ENCODE results near the gene POU2F3. TPM values are rescaled to one million over a fixed set of nuclear protein-coding genes. Genes with fewer than 3 reads are reported as not detected.

POU2F3 gene
- total RNA-seq, 2 experiments from 2014 or later = not detected

- H3K36me3 Mint-ChIP-seq (ENCODE audit: low read depth) = peaks cover 8% of the 10 kb centered on the region
- H3K4me3 Mint-ChIP-seq = no peak overlapping the region
- peaks cover 55% of the 10 kb centered on the region for H3K27me3 Mint-ChIP-seq
- ChIA-PET CTCF (interaction anchor here (1.2 kb wide), 1 partner anchor 37 kb away, joined by 3 read pairs; no protein-coding TSS in a partner anchor), POLR2A (no interaction called here)
- peaks cover 57% of the 10 kb centered on the region for H3K4me1 Mint-ChIP-seq
- H3K9me3 Mint-ChIP-seq = no peaks in the 10 kb centered on the region
- no peak overlapping the region for H3K27ac Mint-ChIP-seq
- no peak for DNase-seq
These were observed 100.6 kb downstream of the POU2F3 start for GRCh38 chr11:120340529-120340928.

GRCh38 chr11:120342226-120342625 is 102.3 kb downstream of the POU2F3 start:
- Mint-ChIP-seq H3K4me3 (no peak overlapping the region), H3K9me3 (no peaks in the 10 kb centered on the region), H3K4me1 (peaks cover 62% of the 10 kb centered on the region), H3K36me3 (ENCODE audit: low read depth) (peaks cover 8% of the 10 kb centered on the region), H3K27ac (no peak overlapping the region), H3K27me3 (peaks cover 64% of the 10 kb centered on the region)
- no peak for DNase-seq
- POLR2A ChIA-PET = no interaction called here
- CTCF ChIA-PET = no interaction called here

GRCh38 chr11:120342678-120343077 is 102.7 kb downstream of the POU2F3 start:
- no peak for DNase-seq
- ChIA-PET CTCF (no interaction called here), POLR2A (no interaction called here)
- peaks cover 59% of the 10 kb centered on the region for H3K4me1 Mint-ChIP-seq
- peaks cover 63% of the 10 kb centered on the region for H3K27me3 Mint-ChIP-seq
- no peak overlapping the region for H3K4me3 Mint-ChIP-seq
- H3K9me3 Mint-ChIP-seq = no peaks in the 10 kb centered on the region
- H3K36me3 Mint-ChIP-seq (ENCODE audit: low read depth) = peaks cover 8% of the 10 kb centered on the region
- H3K27ac Mint-ChIP-seq = no peak overlapping the region

- H3K36me3 Mint-ChIP-seq (ENCODE audit: low read depth) = peaks cover 8% of the 10 kb centered on the region
These were observed 103.5 kb downstream of the POU2F3 start for GRCh38 chr11:120343429-120343828.

GRCh38 chr11:120344302-120345004 is 104.5 kb downstream of the POU2F3 start:
- peak overlapping the region; percentile 49 for H3K27ac Mint-ChIP-seq
- POLR2A ChIA-PET = interaction anchor here (0.8 kb wide), 1 partner anchor 8 kb away, joined by 4 read pairs; the partner anchor contains the start of gene ARHGEF12
- DNase-seq = peak; percentile 73
- H3K9me3 Mint-ChIP-seq = no peaks in the 10 kb centered on the region
- peaks cover 8% of the 10 kb centered on the region for H3K36me3 Mint-ChIP-seq (ENCODE audit: low read depth)
- H3K4me1 Mint-ChIP-seq = peaks cover 46% of the 10 kb centered on the region
- peak overlapping the region; percentile 37 for H3K4me3 Mint-ChIP-seq
- peaks cover 61% of the 10 kb centered on the region for H3K27me3 Mint-ChIP-seq
- CTCF ChIA-PET = no interaction called here

More at GRCh38 chr11:120343429-120343828, 103.5 kb downstream of the POU2F3 start:
- no peaks in the 10 kb centered on the region for H3K9me3 Mint-ChIP-seq
- no peak overlapping the region for H3K27ac Mint-ChIP-seq
- DNase-seq = peak; percentile 27
- peaks cover 61% of the 10 kb centered on the region for H3K27me3 Mint-ChIP-seq
- H3K4me1 Mint-ChIP-seq = peaks cover 53% of the 10 kb centered on the region
- H3K4me3 Mint-ChIP-seq = no peak overlapping the region
- POLR2A ChIA-PET = no interaction called here
- CTCF ChIA-PET = no interaction called here

- no peak overlapping the region for H3K27ac Mint-ChIP-seq
- peaks cover 8% of the 10 kb centered on the region for H3K36me3 Mint-ChIP-seq (ENCODE audit: low read depth)
- H3K27me3 Mint-ChIP-seq = peaks cover 55% of the 10 kb centered on the region
- no peak overlapping the region for H3K4me3 Mint-ChIP-seq
- H3K9me3 Mint-ChIP-seq = no peaks in the 10 kb centered on the region
- H3K4me1 Mint-ChIP-seq = peaks cover 34% of the 10 kb centered on the region
- ChIA-PET POLR2A (interaction anchor here (1.2 kb wide), 1 partner anchor 9 kb away, joined by 5 read pairs; no protein-coding TSS in a partner anchor), CTCF (interaction anchor here (1.3 kb wide), 1 partner anchor 11 kb away, joined by 3 read pairs; no protein-coding TSS in a partner anchor)
- DNase-seq = no peak
These were observed 106.3 kb downstream of the POU2F3 start for GRCh38 chr11:120346233-120346632.

GRCh38 chr11:120350637-120351036 is 110.7 kb downstream of the POU2F3 start:
- Mint-ChIP-seq H3K27ac (no peak overlapping the region), H3K9me3 (no peaks in the 10 kb centered on the region), H3K36me3 (ENCODE audit: low read depth) (no peaks in the 10 kb centered on the region), H3K4me3 (no peak overlapping the region), H3K4me1 (peaks cover 10% of the 10 kb centered on the region), H3K27me3 (peaks cover 47% of the 10 kb centered on the region)
- ChIA-PET CTCF (interaction anchor here (0.7 to 1.2 kb wide), 2 partner anchors 15 to 81 kb away, joined by 4 to 6 read pairs; no protein-coding TSS in a partner anchor), POLR2A (no interaction called here)
- DNase-seq = no peak

- Mint-ChIP-seq H3K9me3 (no peaks in the 10 kb centered on the region), H3K27ac (no peak overlapping the region), H3K4me1 (no peaks in the 10 kb centered on the region), H3K36me3 (ENCODE audit: low read depth) (no peaks in the 10 kb centered on the region), H3K4me3 (no peak overlapping the region), H3K27me3 (peaks cover 38% of the 10 kb centered on the region)
- ChIA-PET POLR2A (no interaction called here), CTCF (no interaction called here)
- no peak for DNase-seq
These were observed 112.5 kb downstream of the POU2F3 start for GRCh38 chr11:120352405-120352804.

GRCh38 chr11:120354068-120354467 is 114.1 kb downstream of the POU2F3 start:
- DNase-seq = no peak
- Mint-ChIP-seq H3K27ac (no peak overlapping the region), H3K27me3 (peaks cover 31% of the 10 kb centered on the region), H3K4me3 (no peak overlapping the region), H3K9me3 (no peaks in the 10 kb centered on the region), H3K36me3 (ENCODE audit: low read depth) (no peaks in the 10 kb centered on the region), H3K4me1 (no peaks in the 10 kb centered on the region)
- POLR2A ChIA-PET = no interaction called here
- CTCF ChIA-PET = no interaction called here

- Mint-ChIP-seq H3K27ac (no peak overlapping the region), H3K27me3 (peaks cover 28% of the 10 kb centered on the region), H3K36me3 (ENCODE audit: low read depth) (no peaks in the 10 kb centered on the region), H3K4me1 (no peaks in the 10 kb centered on the region), H3K4me3 (no peak overlapping the region), H3K9me3 (no peaks in the 10 kb centered on the region)
- POLR2A ChIA-PET = interaction anchor here (1.1 kb wide), 1 partner anchor 10 kb away, joined by 3 read pairs; no protein-coding TSS in a partner anchor
- DNase-seq = no peak
- CTCF ChIA-PET = no interaction called here
These were observed 114.8 kb downstream of the POU2F3 start for GRCh38 chr11:120354779-120355178.

GRCh38 chr11:120357620-120358019 is 117.7 kb downstream of the POU2F3 start:
- peaks cover 18% of the 10 kb centered on the region for H3K27me3 Mint-ChIP-seq
- ChIA-PET POLR2A (no interaction called here), CTCF (no interaction called here)
- no peaks in the 10 kb centered on the region for H3K9me3 Mint-ChIP-seq
- no peaks in the 10 kb centered on the region for H3K4me1 Mint-ChIP-seq
- H3K27ac Mint-ChIP-seq = no peak overlapping the region
- no peak for DNase-seq
- no peak overlapping the region for H3K4me3 Mint-ChIP-seq
- H3K36me3 Mint-ChIP-seq (ENCODE audit: low read depth) = no peaks in the 10 kb centered on the region

- Mint-ChIP-seq H3K27ac (no peak overlapping the region), H3K36me3 (ENCODE audit: low read depth) (no peaks in the 10 kb centered on the region), H3K27me3 (peaks cover 16% of the 10 kb centered on the region), H3K4me1 (no peaks in the 10 kb centered on the region), H3K9me3 (no peaks in the 10 kb centered on the region), H3K4me3 (no peak overlapping the region)
- POLR2A ChIA-PET = no interaction called here
- CTCF ChIA-PET = no interaction called here
- DNase-seq = no peak
These were observed 118.8 kb downstream of the POU2F3 start for GRCh38 chr11:120358729-120359128.

- no peak overlapping the region for H3K4me3 Mint-ChIP-seq
- ChIA-PET POLR2A (no interaction called here), CTCF (no interaction called here)
- H3K9me3 Mint-ChIP-seq = no peaks in the 10 kb centered on the region
- H3K36me3 Mint-ChIP-seq (ENCODE audit: low read depth) = no peaks in the 10 kb centered on the region
- peaks cover 17% of the 10 kb centered on the region for H3K27me3 Mint-ChIP-seq
- no peaks in the 10 kb centered on the region for H3K4me1 Mint-ChIP-seq
- no peak for DNase-seq
- H3K27ac Mint-ChIP-seq = no peak overlapping the region
These were observed 123.5 kb downstream of the POU2F3 start for GRCh38 chr11:120363436-120363835.

- Mint-ChIP-seq H3K36me3 (ENCODE audit: low read depth) (no peaks in the 10 kb centered on the region), H3K27ac (no peak overlapping the region), H3K4me3 (no peak overlapping the region), H3K9me3 (no peaks in the 10 kb centered on the region), H3K4me1 (no peaks in the 10 kb centered on the region), H3K27me3 (peaks cover 11% of the 10 kb centered on the region)
- ChIA-PET CTCF (no interaction called here), POLR2A (interaction anchor here (1.1 kb wide), 1 partner anchor 10 kb away, joined by 3 read pairs; no protein-coding TSS in a partner anchor)
- DNase-seq = no peak
These were observed 125.6 kb downstream of the POU2F3 start for GRCh38 chr11:120365512-120365911.

All from activated CD4-positive, alpha-beta memory T cell treated with anti-CD3 and anti-CD28 coated beads, Interleukin-2, amount 10 ng/mL, durations not matched to agents 7 days and 5 days (primary cell).